Measurements from ENCODE around the gene DSG1.

- no peak for TF ChIP-seq CTCF (IDR thresholded peaks at IDR 0.05)
- no peak for TF ChIP-seq POLR2A (IDR thresholded peaks at IDR 0.05)
These were observed 36.5 kb upstream of the DSG1 start for GRCh38 chr18:31281437-31281836.
